WTC11 (cell line): ENCODE measurements around the gene CLECL1. TPM values are rescaled to one million over a fixed set of nuclear protein-coding genes. Genes with fewer than 3 reads are reported as not detected.
"Not testable (repeated sequence)": the region's sequence is repeated elsewhere in the genome, so short reads cannot be mapped to it uniquely, and the experiment has no call there.

Source experiments
- ATAC-seq: fragments of 200-7000 bp; cut with Tn5 transposase; 2 replicates; pipeline ENCODE4 v1.10.0; 2021; ENCODE audit warnings: mild to moderate bottlenecking, moderate library complexity
- CTCF ChIA-PET: fragments of 300-600 bp; sonication (Branson Sonifier 250); formaldehyde crosslinking; loops from one replicate; lab custom pipeline; 2021; ENCODE audit warnings: antibody characterized with exemption; lab: Charles Lee
- POLR2A ChIA-PET: fragments of 350-600 bp; sonication (Branson Sonifier 250); formaldehyde crosslinking; loops from one replicate; lab custom pipeline; 2021; ENCODE audit warnings: antibody characterized with exemption; lab: Charles Lee
- DNase-seq: peaks from one replicate; pipeline ENCODE4 v3.0.0; 2021; ENCODE audit warnings: low spot score
- H3K27ac Mint-ChIP-seq: 2 replicates; pipeline ENCODE4 v1.8.0; 2021; ENCODE audit warnings: mixed read lengths
- H3K27me3 Mint-ChIP-seq: 2 replicates; pipeline ENCODE4 v1.8.0; 2021; ENCODE audit warnings: low read depth, mild to moderate bottlenecking, moderate library complexity, mixed read lengths
- H3K36me3 Mint-ChIP-seq: 2 replicates; pipeline ENCODE4 v1.8.0; 2021; ENCODE audit warnings: mixed read lengths
- H3K4me1 Mint-ChIP-seq: 2 replicates; pipeline ENCODE4 v1.8.0; 2022; ENCODE audit warnings: mixed read lengths
- H3K4me3 Mint-ChIP-seq: 2 replicates; pipeline ENCODE4 v1.8.0; 2021; ENCODE audit warnings: mild to moderate bottlenecking, moderate library complexity, mixed read lengths
- H3K9me3 Mint-ChIP-seq: 2 replicates; pipeline ENCODE4 v1.8.0; 2021; ENCODE audit warnings: mixed read lengths
- CBFB ChIP-seq: sonication (generic); formaldehyde crosslinking; IDR thresholded peaks from 2 replicates; pipeline ENCODE4 v1.8.1; 2022; ENCODE audit warnings: mild to moderate bottlenecking, low read depth, missing genetic modification reagents
- E2F5 ChIP-seq: sonication (generic); formaldehyde crosslinking; IDR thresholded peaks from 2 replicates; pipeline ENCODE4 v1.8.1; 2022; ENCODE audit warnings: mild to moderate bottlenecking, moderate library complexity, missing genetic modification reagents
- ELF4 ChIP-seq: sonication (generic); formaldehyde crosslinking; IDR thresholded peaks from 2 replicates; pipeline ENCODE4 v1.8.1; 2022; ENCODE audit warnings: low read depth, mild to moderate bottlenecking, moderate library complexity, missing genetic modification reagents
- ETV6 ChIP-seq: sonication (generic); formaldehyde crosslinking; IDR thresholded peaks from 2 replicates; pipeline ENCODE4 v1.8.1; 2022; ENCODE audit warnings: mild to moderate bottlenecking, missing genetic modification reagents
- FOXJ3 ChIP-seq: sonication (generic); formaldehyde crosslinking; IDR thresholded peaks from 2 replicates; pipeline ENCODE4 v1.9.0; 2021; ENCODE audit warnings: missing genetic modification reagents, mild to moderate bottlenecking, borderline replicate concordance
- FOXP1 ChIP-seq: sonication (generic); formaldehyde crosslinking; IDR thresholded peaks from 2 replicates; pipeline ENCODE4 v1.8.0; 2022; ENCODE audit warnings: missing genetic modification reagents, mild to moderate bottlenecking, moderate library complexity, borderline replicate concordance
- HMGXB4 ChIP-seq: sonication (generic); formaldehyde crosslinking; IDR thresholded peaks from 2 replicates; pipeline ENCODE4 v1.8.1; 2023; ENCODE audit warnings: mild to moderate bottlenecking, moderate library complexity, missing genetic modification reagents
- JAZF1 ChIP-seq: fragments of 250-450 bp; sonication (Bioruptor Pico); IDR thresholded peaks from 2 replicates; pipeline ENCODE4 v1.9.0; 2021; ENCODE audit warnings: moderate library complexity, mild to moderate bottlenecking, inconsistent platforms
- MYBL2 ChIP-seq: sonication (generic); formaldehyde crosslinking; IDR thresholded peaks from 2 replicates; pipeline ENCODE4 v1.8.1; 2023; ENCODE audit warnings: mild to moderate bottlenecking, moderate library complexity, missing genetic modification reagents
- PRDM15 ChIP-seq: sonication (generic); formaldehyde crosslinking; IDR thresholded peaks from 2 replicates; pipeline ENCODE4 v1.8.0; 2022; ENCODE audit warnings: missing genetic modification reagents
- PREB ChIP-seq: sonication (generic); formaldehyde crosslinking; IDR thresholded peaks from 2 replicates; pipeline ENCODE4 v1.8.1; 2022; ENCODE audit warnings: mild to moderate bottlenecking, missing genetic modification reagents, moderate library complexity, borderline replicate concordance
- PRRX2 ChIP-seq: fragments of 250-450 bp; sonication (Bioruptor Pico); IDR thresholded peaks from 2 replicates; pipeline ENCODE4 v1.8.0; 2021; ENCODE audit warnings: mild to moderate bottlenecking
- ZNF317 ChIP-seq: sonication (generic); formaldehyde crosslinking; IDR thresholded peaks from 2 replicates; pipeline ENCODE4 v1.8.1; 2023; ENCODE audit warnings: low read depth, mild to moderate bottlenecking, moderate library complexity, missing genetic modification reagents, borderline replicate concordance
- total RNA-seq: library from RNA; stranded (reverse); gene quantifications from 3 replicates; pipeline ENCODE4 v1.2.3, GENCODE V29; 2021
- TF ChIP-seq, protein P1 (sequence below): sonication (generic); formaldehyde crosslinking; IDR thresholded peaks from 2 replicates; pipeline ENCODE4 v1.8.1; 2022; ENCODE audit warnings: missing genetic modification reagents, borderline replicate concordance
- TF ChIP-seq, protein P2 (sequence below): fragments of 200-600 bp; IDR thresholded peaks from 2 replicates; pipeline ENCODE4 v1.8.0; 2022; ENCODE audit warnings: antibody characterized with exemption

The CLECL1 gene
- total RNA-seq, 1 experiment from 2014 or later, result not detected

- Mint-ChIP-seq H3K27me3 (peaks cover 5% of the 10 kb centered on the region; the same call in 1 of the 2 replicates), H3K4me1 (peaks cover 22% of the 10 kb centered on the region), H3K27ac (no peak overlapping the region), H3K9me3 (peaks cover 27% of the 10 kb centered on the region), H3K4me3 (no peak overlapping the region), H3K36me3 (peaks cover 5% of the 10 kb centered on the region; the same call in 1 of the 2 replicates)
- POLR2A ChIA-PET, result no interaction called here
- no peak for ATAC-seq
- TF ChIP-seq PRRX2 (CRISPR knock-in tag), result no peak
- no peak for TF ChIP-seq E2F5
- CTCF ChIA-PET, result interaction anchor here (1.3 to 1.8 kb wide), 6 partner anchors 10 to 73 kb away, joined by 3 to 15 read pairs (median 8); no protein-coding TSS in a partner anchor
- no peak for DNase-seq
These were observed 25.5 kb downstream of the CLECL1 start for GRCh38 chr12:9707356-9707755.

DNA sequence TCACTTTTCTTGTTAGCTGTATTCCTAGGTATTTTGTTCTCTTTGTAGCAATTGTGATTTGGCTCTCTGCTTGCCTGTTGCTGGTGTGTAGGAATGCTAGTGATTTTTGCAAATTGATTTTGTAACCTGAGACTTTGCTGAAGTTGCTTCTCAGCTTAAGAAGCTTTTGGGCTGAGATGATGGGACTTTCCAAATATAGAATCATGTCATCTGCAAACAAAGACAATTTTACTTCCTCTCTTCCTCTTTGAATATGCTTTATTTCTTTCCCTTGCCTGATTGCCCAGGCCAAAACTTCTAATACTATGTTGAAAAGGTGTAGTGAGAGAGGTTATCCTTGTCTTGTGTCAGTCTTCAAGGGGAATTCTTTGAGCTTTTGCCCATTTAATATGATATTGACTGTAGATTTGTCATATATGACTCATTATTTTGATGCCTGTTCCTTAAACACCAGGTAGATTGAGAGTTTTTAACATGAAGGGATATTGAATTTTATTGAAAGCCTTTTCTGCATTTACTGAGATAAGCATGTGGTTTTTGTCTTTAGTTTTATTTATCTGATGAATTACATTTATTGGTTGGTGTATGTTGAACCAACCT, 26.7 kb downstream of the CLECL1 start:
- H3K9me3 Mint-ChIP-seq, result peaks cover 37% of the 10 kb centered on the region
- ChIA-PET POLR2A (no interaction called here), CTCF (interaction anchor here (0.9 kb wide), 1 partner anchor 19 kb away, joined by 3 read pairs; no protein-coding TSS in a partner anchor)
- ATAC-seq (no peak), DNase-seq (no peak)
- TF ChIP-seq ELF4 (CRISPR knock-in tag) (no peak), PRDM15 (no peak), JAZF1 (no peak), HMGXB4 (no peak), CBFB (CRISPR knock-in tag) (no peak), FOXJ3 (no peak), MYBL2 (CRISPR knock-in tag) (no peak), ETV6 (CRISPR knock-in tag) (no peak), ZNF317 (no peak), PREB (no peak), FOXP1 (no peak)
- TF ChIP-seq, protein P1, sequence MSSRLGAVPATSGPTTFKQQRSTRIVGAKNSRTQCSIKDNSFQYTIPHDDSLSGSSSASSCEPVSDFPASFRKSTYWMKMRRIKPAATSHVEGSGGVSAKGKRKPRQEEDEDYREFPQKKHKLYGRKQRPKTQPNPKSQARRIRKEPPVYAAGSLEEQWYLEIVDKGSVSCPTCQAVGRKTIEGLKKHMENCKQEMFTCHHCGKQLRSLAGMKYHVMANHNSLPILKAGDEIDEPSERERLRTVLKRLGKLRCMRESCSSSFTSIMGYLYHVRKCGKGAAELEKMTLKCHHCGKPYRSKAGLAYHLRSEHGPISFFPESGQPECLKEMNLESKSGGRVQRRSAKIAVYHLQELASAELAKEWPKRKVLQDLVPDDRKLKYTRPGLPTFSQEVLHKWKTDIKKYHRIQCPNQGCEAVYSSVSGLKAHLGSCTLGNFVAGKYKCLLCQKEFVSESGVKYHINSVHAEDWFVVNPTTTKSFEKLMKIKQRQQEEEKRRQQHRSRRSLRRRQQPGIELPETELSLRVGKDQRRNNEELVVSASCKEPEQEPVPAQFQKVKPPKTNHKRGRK (CRISPR knock-in tag), result no peak
- TF ChIP-seq, protein P2, sequence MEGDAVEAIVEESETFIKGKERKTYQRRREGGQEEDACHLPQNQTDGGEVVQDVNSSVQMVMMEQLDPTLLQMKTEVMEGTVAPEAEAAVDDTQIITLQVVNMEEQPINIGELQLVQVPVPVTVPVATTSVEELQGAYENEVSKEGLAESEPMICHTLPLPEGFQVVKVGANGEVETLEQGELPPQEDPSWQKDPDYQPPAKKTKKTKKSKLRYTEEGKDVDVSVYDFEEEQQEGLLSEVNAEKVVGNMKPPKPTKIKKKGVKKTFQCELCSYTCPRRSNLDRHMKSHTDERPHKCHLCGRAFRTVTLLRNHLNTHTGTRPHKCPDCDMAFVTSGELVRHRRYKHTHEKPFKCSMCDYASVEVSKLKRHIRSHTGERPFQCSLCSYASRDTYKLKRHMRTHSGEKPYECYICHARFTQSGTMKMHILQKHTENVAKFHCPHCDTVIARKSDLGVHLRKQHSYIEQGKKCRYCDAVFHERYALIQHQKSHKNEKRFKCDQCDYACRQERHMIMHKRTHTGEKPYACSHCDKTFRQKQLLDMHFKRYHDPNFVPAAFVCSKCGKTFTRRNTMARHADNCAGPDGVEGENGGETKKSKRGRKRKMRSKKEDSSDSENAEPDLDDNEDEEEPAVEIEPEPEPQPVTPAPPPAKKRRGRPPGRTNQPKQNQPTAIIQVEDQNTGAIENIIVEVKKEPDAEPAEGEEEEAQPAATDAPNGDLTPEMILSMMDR, result no peak
- peaks cover 17% of the 10 kb centered on the region for H3K4me1 Mint-ChIP-seq
- H3K36me3 Mint-ChIP-seq, result peaks cover 5% of the 10 kb centered on the region; the same call in 1 of the 2 replicates
- H3K27me3 Mint-ChIP-seq, result peaks cover 13% of the 10 kb centered on the region; the same call in 1 of the 2 replicates
- H3K27ac Mint-ChIP-seq, result peak overlapping the region; percentile 2; the same call in 1 of the 2 replicates
- H3K4me3 Mint-ChIP-seq, result no peak overlapping the region

DNA sequence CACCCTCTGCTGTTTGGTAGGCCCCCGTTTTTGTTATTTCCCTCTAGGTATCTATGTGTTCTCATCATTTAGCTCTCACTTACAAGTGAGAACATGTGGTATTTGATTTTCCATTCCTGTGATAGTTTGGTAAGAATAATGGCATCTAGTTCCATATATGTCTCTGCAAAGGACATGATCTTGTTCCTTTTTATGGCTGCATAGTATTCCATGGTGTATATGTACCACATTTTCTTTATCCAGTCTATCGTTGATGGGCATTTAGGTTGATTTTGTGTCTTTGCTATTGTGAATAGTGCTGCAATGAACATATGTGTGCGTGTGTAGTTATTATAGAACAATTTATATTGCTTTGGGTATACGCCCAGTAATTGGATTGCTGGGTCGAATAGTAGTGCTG, 28.3 kb downstream of the CLECL1 start:
- H3K27ac Mint-ChIP-seq, DNase-seq, POLR2A ChIA-PET, H3K4me3 Mint-ChIP-seq, ATAC-seq, CTCF ChIA-PET, H3K36me3 Mint-ChIP-seq: not testable (repeated sequence)
- H3K27me3 Mint-ChIP-seq, result peaks cover 13% of the 10 kb centered on the region; the same call in 1 of the 2 replicates
- peaks cover 17% of the 10 kb centered on the region for H3K4me1 Mint-ChIP-seq
- peaks cover 52% of the 10 kb centered on the region for H3K9me3 Mint-ChIP-seq
